Measurements from ENCODE around the gene TTC39C. TPM values are rescaled to one million over a fixed set of nuclear protein-coding genes. Genes with fewer than 3 reads are reported as not detected.
A peak's percentile ranks its signal among the peaks of the same experiment; 100 is the strongest.

TTC39C gene
- polyA plus RNA-seq, 3 donors, result 4.3 to 29.5 (median 8.3) TPM

DNA sequence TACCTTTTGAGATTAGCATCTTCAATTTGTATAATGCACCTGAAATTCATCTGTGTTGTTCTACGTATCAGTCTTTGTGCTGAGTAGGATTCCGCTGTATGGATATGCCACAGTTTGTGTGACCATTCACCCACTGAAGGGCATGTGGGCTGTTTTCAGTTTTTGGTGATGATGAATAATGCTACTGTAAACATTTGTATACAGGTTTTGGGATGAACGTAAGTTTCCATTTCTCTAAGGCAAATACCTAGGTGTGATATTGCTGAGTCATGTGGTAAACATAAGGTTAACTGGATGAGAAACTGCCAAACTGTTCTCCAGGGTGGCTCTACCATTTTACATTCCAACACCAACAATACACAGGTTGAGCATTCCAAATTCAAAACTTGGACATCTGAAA, 159.4 kb downstream of the TTC39C start:
- peaks cover 6% of the 10 kb centered on the region for H3K4me1 Mint-ChIP-seq
- WGBS (ENCODE audit: insufficient coverage), result 94% methylated on average over 2 of the region's 3 CpGs
- H2AFZ ChIP-seq (ENCODE audit: insufficient read depth, low read depth, low read length, poor library complexity, severe bottlenecking), result no peak overlapping the region
- H3K4me2 ChIP-seq (replicated peaks; ENCODE audit: extremely low read depth, low read length, poor library complexity, severe bottlenecking), result no peak overlapping the region
- H3K36me3 ChIP-seq (replicated peaks in 1 of 2; ENCODE audit: control insufficient read depth in 1 of 2, insufficient read depth in 2 of 2, low read length in 2 of 2), result peaks cover 12 to 32% of the 10 kb centered on the region in 2 donors
- peaks cover 45 to 46% of the 10 kb centered on the region in 2 donors for H3K36me3 Mint-ChIP-seq
- TF ChIP-seq, protein P1, sequence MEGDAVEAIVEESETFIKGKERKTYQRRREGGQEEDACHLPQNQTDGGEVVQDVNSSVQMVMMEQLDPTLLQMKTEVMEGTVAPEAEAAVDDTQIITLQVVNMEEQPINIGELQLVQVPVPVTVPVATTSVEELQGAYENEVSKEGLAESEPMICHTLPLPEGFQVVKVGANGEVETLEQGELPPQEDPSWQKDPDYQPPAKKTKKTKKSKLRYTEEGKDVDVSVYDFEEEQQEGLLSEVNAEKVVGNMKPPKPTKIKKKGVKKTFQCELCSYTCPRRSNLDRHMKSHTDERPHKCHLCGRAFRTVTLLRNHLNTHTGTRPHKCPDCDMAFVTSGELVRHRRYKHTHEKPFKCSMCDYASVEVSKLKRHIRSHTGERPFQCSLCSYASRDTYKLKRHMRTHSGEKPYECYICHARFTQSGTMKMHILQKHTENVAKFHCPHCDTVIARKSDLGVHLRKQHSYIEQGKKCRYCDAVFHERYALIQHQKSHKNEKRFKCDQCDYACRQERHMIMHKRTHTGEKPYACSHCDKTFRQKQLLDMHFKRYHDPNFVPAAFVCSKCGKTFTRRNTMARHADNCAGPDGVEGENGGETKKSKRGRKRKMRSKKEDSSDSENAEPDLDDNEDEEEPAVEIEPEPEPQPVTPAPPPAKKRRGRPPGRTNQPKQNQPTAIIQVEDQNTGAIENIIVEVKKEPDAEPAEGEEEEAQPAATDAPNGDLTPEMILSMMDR (IDR thresholded peaks at IDR 0.05), result no peak
- no peaks in the 10 kb centered on the region for H3K79me2 ChIP-seq (ENCODE audit: insufficient read depth, low read length)
- H3K9me3 ChIP-seq (replicated peaks in 1 of 2; ENCODE audit: control insufficient read depth in 1 of 2, insufficient read depth in 1 of 2, low read length in 2 of 2), result no peaks in the 10 kb centered on the region
- no peaks in the 10 kb centered on the region for H3K9me3 Mint-ChIP-seq
- no peaks in the 10 kb centered on the region for H3K27me3 Mint-ChIP-seq (ENCODE audit: low read depth in 3 of 3)
- intact Hi-C loops (cut with micrococcal nuclease), result loop anchor here in 1 of 2 donors (10.0 kb wide), 1 partner anchor 311 kb away; no protein-coding TSS in a partner anchor
- DNase-seq, result no peak
- H3K4me3 ChIP-seq (replicated peaks in 1 of 3; ENCODE audit: low read depth in 2 of 3, low read length in 3 of 3), result no peak overlapping the region
- no peak overlapping the region for H3K9ac ChIP-seq (ENCODE audit: insufficient read depth, low read length, poor library complexity, severe bottlenecking)
- no peaks in the 10 kb centered on the region for H3K27me3 ChIP-seq (ENCODE audit: control insufficient read depth in 2 of 2, insufficient read depth in 2 of 2, low read length in 2 of 2)
- no peaks in the 10 kb centered on the region for H4K20me1 ChIP-seq (ENCODE audit: insufficient read depth, low read length)
- peak overlapping the region in 1 of 7 donors; percentile 22 for H3K27ac Mint-ChIP-seq
- no peaks in the 10 kb centered on the region for H3K4me1 ChIP-seq (ENCODE audit: control insufficient read depth in 1 of 2, insufficient read depth in 2 of 2, low read length in 2 of 2)
- H3K27ac ChIP-seq (ENCODE audit: low read depth in 1 of 2, low read length in 2 of 2), result no peak overlapping the region
- H3K4me3 Mint-ChIP-seq, result no peak overlapping the region

DNA sequence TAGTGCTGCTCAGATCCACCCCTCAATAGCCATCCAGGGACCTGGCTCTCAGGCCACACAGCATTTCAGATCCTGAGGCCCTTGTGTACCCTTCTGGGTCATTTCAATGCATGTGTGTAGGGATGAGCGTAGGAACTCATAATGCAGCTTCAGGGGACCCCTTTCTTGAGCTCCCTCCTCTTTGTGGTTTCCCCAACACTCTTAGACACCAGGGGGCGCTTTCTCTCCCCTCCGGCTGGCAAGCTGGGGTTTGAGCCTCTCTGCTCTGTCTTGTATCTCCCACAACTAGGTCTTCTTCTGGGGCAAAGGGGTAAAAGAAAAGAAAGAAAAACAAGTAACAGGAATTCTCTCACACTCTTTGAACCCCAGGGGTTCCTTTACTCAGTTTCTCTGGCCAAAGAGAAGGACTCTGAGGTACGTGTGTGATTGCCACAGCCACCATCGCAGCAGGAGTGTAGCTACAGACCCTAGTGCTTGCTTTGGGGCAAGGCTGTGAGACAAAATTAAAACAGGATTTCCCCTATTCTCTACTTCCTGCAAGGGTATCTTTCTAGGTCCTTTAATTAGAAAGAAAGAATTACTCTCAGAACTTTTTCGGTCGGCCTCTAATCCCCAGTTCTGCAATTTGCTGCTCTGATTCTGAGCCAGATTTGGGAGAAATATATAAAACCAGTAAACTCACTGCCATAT, 162.3 kb downstream of the TTC39C start:
- Histone ChIP-seq H2AFZ (ENCODE audit: insufficient read depth, low read depth, low read length, poor library complexity, severe bottlenecking) (peak overlapping the region; percentile 47), H3K9me3 (replicated peaks in 1 of 2; ENCODE audit: control insufficient read depth in 1 of 2, insufficient read depth in 1 of 2, low read length in 2 of 2) (no peaks in the 10 kb centered on the region), H3K79me2 (ENCODE audit: insufficient read depth, low read length) (no peaks in the 10 kb centered on the region), H3K4me3 (replicated peaks in 1 of 3; ENCODE audit: low read depth in 2 of 3, low read length in 3 of 3) (no peak overlapping the region), H3K27ac (ENCODE audit: low read depth in 1 of 2, low read length in 2 of 2) (no peak overlapping the region), H3K9ac (ENCODE audit: insufficient read depth, low read length, poor library complexity, severe bottlenecking) (no peak overlapping the region), H3K27me3 (ENCODE audit: control insufficient read depth in 2 of 2, insufficient read depth in 2 of 2, low read length in 2 of 2) (no peaks in the 10 kb centered on the region), H4K20me1 (ENCODE audit: insufficient read depth, low read length) (no peaks in the 10 kb centered on the region), H3K36me3 (replicated peaks in 1 of 2; ENCODE audit: control insufficient read depth in 1 of 2, insufficient read depth in 2 of 2, low read length in 2 of 2) (peaks cover 4 to 22% of the 10 kb centered on the region in 2 donors), H3K4me1 (ENCODE audit: control insufficient read depth in 1 of 2, insufficient read depth in 2 of 2, low read length in 2 of 2) (no peaks in the 10 kb centered on the region), H3K4me2 (replicated peaks; ENCODE audit: extremely low read depth, low read length, poor library complexity, severe bottlenecking) (no peak overlapping the region)
- intact Hi-C loops (cut with micrococcal nuclease), result loop anchor here (5.0 to 10.0 kb wide), 2 partner anchors 308 to 310 kb away; no protein-coding TSS in a partner anchor
- no CpG with 5 or more reads among the region's 7 CpGs for WGBS (ENCODE audit: insufficient coverage)
- peaks cover 6% of the 10 kb centered on the region for H3K4me1 Mint-ChIP-seq
- TF ChIP-seq, protein P1 (IDR thresholded peaks at IDR 0.05), result peak; percentile 82
- H3K27me3 Mint-ChIP-seq (ENCODE audit: low read depth in 3 of 3), result no peaks in the 10 kb centered on the region
- no peaks in the 10 kb centered on the region for H3K9me3 Mint-ChIP-seq
- H3K36me3 Mint-ChIP-seq, result peaks cover 32 to 37% of the 10 kb centered on the region in 2 donors
- H3K4me3 Mint-ChIP-seq, result no peak overlapping the region
- H3K27ac Mint-ChIP-seq, result peak overlapping the region in 1 of 7 donors; percentile 54
- DNase-seq, result peak; percentile 12 to 33 (median 23)

All from CD14-positive monocyte (primary cell).